ENCODE data around the gene RXRA. TPM values are rescaled to one million over a fixed set of nuclear protein-coding genes. Genes with fewer than 3 reads are reported as not detected.

Gene RXRA
- total RNA-seq, 1 experiment from 2014 or later: 29.9 TPM

DNA sequence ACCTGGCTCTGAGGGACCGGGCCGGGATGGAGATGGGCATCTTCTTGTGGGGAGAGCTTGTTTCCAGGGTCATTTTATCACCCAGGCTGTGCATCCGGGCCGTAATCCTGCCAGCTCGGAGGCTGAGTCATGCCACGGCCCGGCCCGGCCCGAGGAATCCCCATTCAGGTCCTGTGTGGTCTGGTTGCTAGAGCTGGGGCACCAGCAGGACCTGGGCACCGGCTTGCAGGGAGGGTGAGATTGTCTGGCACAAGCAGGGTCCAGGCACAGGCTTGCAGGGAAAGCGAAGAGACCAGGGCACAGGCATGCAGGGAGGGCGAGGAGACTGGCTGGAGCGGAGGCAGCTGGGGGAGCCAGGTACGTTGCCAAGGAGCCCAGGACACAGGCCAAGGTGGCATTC is 106.8 kb downstream of the RXRA start:
- Histone ChIP-seq H2AK5ac (ENCODE audit: insufficient read length, low read length) (no peak overlapping the region), H3K18ac (ENCODE audit: insufficient read length, low read depth, low read length) (no peak overlapping the region), H4K91ac (ENCODE audit: insufficient read length, low read depth, low read length) (no peak overlapping the region), H3K27ac (ENCODE audit: insufficient read length, low read depth, low read length) (no peak overlapping the region), H3K9ac (ENCODE audit: extremely low read depth, insufficient read length, low read length) (no peak overlapping the region), H3K4ac (ENCODE audit: low read depth, low read length) (no peak overlapping the region), H4K5ac (ENCODE audit: insufficient read length, low read depth, low read length) (no peak overlapping the region), H4K8ac (replicated peaks; ENCODE audit: insufficient read length, low read depth, low read length) (no peak overlapping the region), H3K4me2 (ENCODE audit: insufficient read depth, insufficient read length, low read length) (no peak overlapping the region), H3K27me3 (ENCODE audit: insufficient read depth, low read length) (no peaks in the 10 kb centered on the region), H3K9me3 (ENCODE audit: control insufficient read depth, low read depth, low read length) (no peaks in the 10 kb centered on the region), H3K79me2 (ENCODE audit: insufficient read depth, low read length) (no peaks in the 10 kb centered on the region), H3K4me1 (ENCODE audit: insufficient read depth, low read length) (no peaks in the 10 kb centered on the region), H3K56ac (ENCODE audit: insufficient read length, low read depth, low read length) (no peak overlapping the region), H2BK120ac (ENCODE audit: low read depth, low read length, poor library complexity, severe bottlenecking) (no peak overlapping the region), H3K23me2 (ENCODE audit: insufficient read length, low read depth, low read length, poor library complexity, severe bottlenecking) (no peaks in the 10 kb centered on the region), H3K79me1 (ENCODE audit: insufficient read depth, low read depth, low read length, poor library complexity, severe bottlenecking) (no peaks in the 10 kb centered on the region), H3T11ph (ENCODE audit: low read length) (no peak overlapping the region), H2BK15ac (ENCODE audit: low read depth, low read length) (no peak overlapping the region), H2BK12ac (ENCODE audit: insufficient read length, low read depth, low read length) (no peak overlapping the region), H3K23ac (ENCODE audit: insufficient read length, low read depth, low read length) (no peak overlapping the region), H3K14ac (ENCODE audit: insufficient read depth, low read length) (no peak overlapping the region), H2BK5ac (ENCODE audit: insufficient read length, low read length) (no peak overlapping the region), H2BK20ac (ENCODE audit: low read depth, low read length, poor library complexity, severe bottlenecking) (no peak overlapping the region), H2AFZ (ENCODE audit: low read length) (no peak overlapping the region), H4K20me1 (ENCODE audit: control insufficient read depth, insufficient read depth, insufficient read length) (no peaks in the 10 kb centered on the region)
- 0 out of 4 replicates have a peak, but pooled peaks cover 0 to 3% of the 10 kb centered on the region in 2 experiments for H3K4me1 Mint-ChIP-seq
- no peak for DNase-seq
- H3K27me3 Mint-ChIP-seq (ENCODE audit: low read depth): no peaks in the 10 kb centered on the region
- H3K4me3 Mint-ChIP-seq: no peak overlapping the region
- WGBS (ENCODE audit: extremely low coverage, insufficient read length, low lambda C conversion rate): no CpG with 5 or more reads among the region's 14 CpGs
- H3K9me3 Mint-ChIP-seq: no peaks in the 10 kb centered on the region
- peaks cover 0 to 16% (median 10%) of the 10 kb centered on the region in 3 experiments; a peak in 4 of 7 replicates for H3K36me3 Mint-ChIP-seq (ENCODE audit: insufficient read depth in 1 of 3, low read depth in 3 of 3)
- peak overlapping the region in 1 of 3 experiments; percentile 82; a peak in 2 of 7 replicates for H3K27ac Mint-ChIP-seq
- TF ChIP-seq, protein P1, sequence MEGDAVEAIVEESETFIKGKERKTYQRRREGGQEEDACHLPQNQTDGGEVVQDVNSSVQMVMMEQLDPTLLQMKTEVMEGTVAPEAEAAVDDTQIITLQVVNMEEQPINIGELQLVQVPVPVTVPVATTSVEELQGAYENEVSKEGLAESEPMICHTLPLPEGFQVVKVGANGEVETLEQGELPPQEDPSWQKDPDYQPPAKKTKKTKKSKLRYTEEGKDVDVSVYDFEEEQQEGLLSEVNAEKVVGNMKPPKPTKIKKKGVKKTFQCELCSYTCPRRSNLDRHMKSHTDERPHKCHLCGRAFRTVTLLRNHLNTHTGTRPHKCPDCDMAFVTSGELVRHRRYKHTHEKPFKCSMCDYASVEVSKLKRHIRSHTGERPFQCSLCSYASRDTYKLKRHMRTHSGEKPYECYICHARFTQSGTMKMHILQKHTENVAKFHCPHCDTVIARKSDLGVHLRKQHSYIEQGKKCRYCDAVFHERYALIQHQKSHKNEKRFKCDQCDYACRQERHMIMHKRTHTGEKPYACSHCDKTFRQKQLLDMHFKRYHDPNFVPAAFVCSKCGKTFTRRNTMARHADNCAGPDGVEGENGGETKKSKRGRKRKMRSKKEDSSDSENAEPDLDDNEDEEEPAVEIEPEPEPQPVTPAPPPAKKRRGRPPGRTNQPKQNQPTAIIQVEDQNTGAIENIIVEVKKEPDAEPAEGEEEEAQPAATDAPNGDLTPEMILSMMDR (conservative IDR thresholded peaks at IDR 0.05): no peak
